Measurements from ENCODE around the gene LCE2D.
"Not testable (repeated sequence)": the region's sequence is repeated elsewhere in the genome, so short reads cannot be mapped to it uniquely, and the experiment has no call there.

Gene LCE2D

DNA sequence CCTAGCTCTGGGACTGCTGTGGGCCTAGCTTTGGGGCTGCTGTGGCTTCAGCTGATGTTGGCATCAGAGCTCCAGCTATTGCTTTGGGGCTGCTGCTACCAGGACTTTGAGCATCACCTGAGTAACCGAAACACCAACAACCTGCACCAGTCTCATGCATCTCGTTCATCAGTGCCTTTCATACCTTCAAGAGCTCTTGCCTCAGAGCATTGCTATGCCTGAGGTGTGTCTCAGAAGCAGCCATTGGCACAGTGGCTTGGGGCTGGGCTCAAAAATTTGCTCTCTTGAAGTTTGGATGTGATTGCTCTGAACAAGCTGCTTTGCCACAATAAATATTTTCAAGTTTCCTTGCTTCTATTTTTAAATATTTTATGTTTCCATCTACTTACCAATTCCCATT, 6.7 kb upstream of the LCE2D start:
- no peak for DNase-seq
- no peaks in the 10 kb centered on the region for H3F3A ChIP-seq (ENCODE audit: insufficient read depth, low read length)
- TF ChIP-seq EZH2 (optimal IDR thresholded peaks at IDR 0.05; ENCODE audit: low read depth, low read length) (no peak), EZH2phosphoT487 (IDR thresholded peaks at IDR 0.05; ENCODE audit: low read length) (no peak)
- TF ChIP-seq, protein P1, sequence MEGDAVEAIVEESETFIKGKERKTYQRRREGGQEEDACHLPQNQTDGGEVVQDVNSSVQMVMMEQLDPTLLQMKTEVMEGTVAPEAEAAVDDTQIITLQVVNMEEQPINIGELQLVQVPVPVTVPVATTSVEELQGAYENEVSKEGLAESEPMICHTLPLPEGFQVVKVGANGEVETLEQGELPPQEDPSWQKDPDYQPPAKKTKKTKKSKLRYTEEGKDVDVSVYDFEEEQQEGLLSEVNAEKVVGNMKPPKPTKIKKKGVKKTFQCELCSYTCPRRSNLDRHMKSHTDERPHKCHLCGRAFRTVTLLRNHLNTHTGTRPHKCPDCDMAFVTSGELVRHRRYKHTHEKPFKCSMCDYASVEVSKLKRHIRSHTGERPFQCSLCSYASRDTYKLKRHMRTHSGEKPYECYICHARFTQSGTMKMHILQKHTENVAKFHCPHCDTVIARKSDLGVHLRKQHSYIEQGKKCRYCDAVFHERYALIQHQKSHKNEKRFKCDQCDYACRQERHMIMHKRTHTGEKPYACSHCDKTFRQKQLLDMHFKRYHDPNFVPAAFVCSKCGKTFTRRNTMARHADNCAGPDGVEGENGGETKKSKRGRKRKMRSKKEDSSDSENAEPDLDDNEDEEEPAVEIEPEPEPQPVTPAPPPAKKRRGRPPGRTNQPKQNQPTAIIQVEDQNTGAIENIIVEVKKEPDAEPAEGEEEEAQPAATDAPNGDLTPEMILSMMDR (IDR thresholded peaks at IDR 0.05; ENCODE audit: low read length): no peak
- no peak overlapping the region for H3K9ac ChIP-seq (ENCODE audit: low read length)
- no peak overlapping the region for H3K4me2 ChIP-seq (ENCODE audit: low read depth, low read length)
- H3K79me2 ChIP-seq (ENCODE audit: low read length): no peaks in the 10 kb centered on the region
- H3K27me3 ChIP-seq (replicated peaks; ENCODE audit: insufficient read depth, low read length): no peaks in the 10 kb centered on the region
- no peaks in the 10 kb centered on the region for H3K9me3 ChIP-seq (replicated peaks; ENCODE audit: insufficient read depth, low read length)
- no peak overlapping the region for H3K4me3 ChIP-seq (ENCODE audit: low read length)
- H4K20me1 ChIP-seq (ENCODE audit: insufficient read depth, low read length): no peaks in the 10 kb centered on the region
- H3K27ac ChIP-seq (ENCODE audit: low read length): no peak overlapping the region
- H3K9me2 ChIP-seq (replicated peaks; ENCODE audit: insufficient read depth, low read length): no peaks in the 10 kb centered on the region
- no peaks in the 10 kb centered on the region for H3K36me3 ChIP-seq (replicated peaks; ENCODE audit: insufficient read depth, low read length)
- no peak overlapping the region for H2AFZ ChIP-seq (ENCODE audit: low read length)
- no peaks in the 10 kb centered on the region for H3K4me1 ChIP-seq (ENCODE audit: low read length)

- TF ChIP-seq EZH2 (optimal IDR thresholded peaks at IDR 0.05; ENCODE audit: low read depth, low read length) (no peak), EZH2phosphoT487 (IDR thresholded peaks at IDR 0.05; ENCODE audit: low read length) (no peak)
- TF ChIP-seq, protein P1 (IDR thresholded peaks at IDR 0.05; ENCODE audit: low read length): no peak
- Histone ChIP-seq H3K79me2 (ENCODE audit: low read length) (no peaks in the 10 kb centered on the region), H2AFZ (ENCODE audit: low read length) (no peak overlapping the region), H3K27ac (ENCODE audit: low read length) (no peak overlapping the region), H3K4me2 (ENCODE audit: low read depth, low read length) (no peak overlapping the region), H3K27me3 (replicated peaks; ENCODE audit: insufficient read depth, low read length) (no peaks in the 10 kb centered on the region), H3K4me3 (ENCODE audit: low read length) (no peak overlapping the region), H3K9ac (ENCODE audit: low read length) (no peak overlapping the region), H3K4me1 (ENCODE audit: low read length) (no peaks in the 10 kb centered on the region), H3K36me3 (replicated peaks; ENCODE audit: insufficient read depth, low read length) (no peaks in the 10 kb centered on the region), H3F3A (ENCODE audit: insufficient read depth, low read length) (no peaks in the 10 kb centered on the region), H3K9me3 (replicated peaks; ENCODE audit: insufficient read depth, low read length) (no peaks in the 10 kb centered on the region), H3K9me2 (replicated peaks; ENCODE audit: insufficient read depth, low read length) (no peaks in the 10 kb centered on the region), H4K20me1 (ENCODE audit: insufficient read depth, low read length) (no peaks in the 10 kb centered on the region)
- no peak for DNase-seq
Measured at GRCh38 chr1:152657677-152658076, 5.5 kb upstream of the LCE2D start.

GRCh38 chr1:152658649-152659048, 4.5 kb upstream of the LCE2D start:
- Histone ChIP-seq H3K9ac (ENCODE audit: low read length) (no peak overlapping the region), H2AFZ (ENCODE audit: low read length) (no peak overlapping the region), H3K36me3 (replicated peaks; ENCODE audit: insufficient read depth, low read length) (no peaks in the 10 kb centered on the region), H3K79me2 (ENCODE audit: low read length) (no peaks in the 10 kb centered on the region), H3K27ac (ENCODE audit: low read length) (no peak overlapping the region), H3K4me2 (ENCODE audit: low read depth, low read length) (no peak overlapping the region), H3F3A (ENCODE audit: insufficient read depth, low read length) (no peaks in the 10 kb centered on the region), H4K20me1 (ENCODE audit: insufficient read depth, low read length) (no peaks in the 10 kb centered on the region), H3K27me3 (replicated peaks; ENCODE audit: insufficient read depth, low read length) (no peaks in the 10 kb centered on the region), H3K9me2 (replicated peaks; ENCODE audit: insufficient read depth, low read length) (no peaks in the 10 kb centered on the region), H3K9me3 (replicated peaks; ENCODE audit: insufficient read depth, low read length) (no peaks in the 10 kb centered on the region), H3K4me1 (ENCODE audit: low read length) (no peaks in the 10 kb centered on the region), H3K4me3 (ENCODE audit: low read length) (no peak overlapping the region)
- TF ChIP-seq, protein P1 (IDR thresholded peaks at IDR 0.05; ENCODE audit: low read length): no peak
- TF ChIP-seq EZH2 (optimal IDR thresholded peaks at IDR 0.05; ENCODE audit: low read depth, low read length): no peak
- no peak for TF ChIP-seq EZH2phosphoT487 (IDR thresholded peaks at IDR 0.05; ENCODE audit: low read length)
- DNase-seq: no peak

GRCh38 chr1:152666171-152666570, 3.0 kb downstream of the LCE2D start:
- not testable (repeated sequence) for DNase-seq; H2AFZ ChIP-seq (ENCODE audit: low read length); H3K27ac ChIP-seq (ENCODE audit: low read length); H3F3A ChIP-seq (ENCODE audit: insufficient read depth, low read length); H3K27me3 ChIP-seq (replicated peaks; ENCODE audit: insufficient read depth, low read length); H3K9ac ChIP-seq (ENCODE audit: low read length); H3K9me2 ChIP-seq (replicated peaks; ENCODE audit: insufficient read depth, low read length); H4K20me1 ChIP-seq (ENCODE audit: insufficient read depth, low read length); H3K4me3 ChIP-seq (ENCODE audit: low read length); H3K9me3 ChIP-seq (replicated peaks; ENCODE audit: insufficient read depth, low read length); H3K4me2 ChIP-seq (ENCODE audit: low read depth, low read length); H3K79me2 ChIP-seq (ENCODE audit: low read length); H3K4me1 ChIP-seq (ENCODE audit: low read length); H3K36me3 ChIP-seq (replicated peaks; ENCODE audit: insufficient read depth, low read length)
